Activated CD4-positive, CD25-positive, alpha-beta regulatory T cell treated with anti-CD3 and anti-CD28 coated beads, Interleukin-2, amount 50 U/mL, for 24 hours (primary cell): Measurements from ENCODE around the gene TRIM44.
A peak's percentile ranks its signal among the peaks of the same experiment; 100 is the strongest.

Source experiments
- ATAC-seq, 2 donors: fragments of 150-1000 bp; cut with Tn5 transposase; one replicate each; pipeline ENCODE4 v1.10.0; 2021; ENCODE audit warnings: mild to moderate bottlenecking in 1 of 2, moderate library complexity in 1 of 2

TRIM44 gene, protein sequence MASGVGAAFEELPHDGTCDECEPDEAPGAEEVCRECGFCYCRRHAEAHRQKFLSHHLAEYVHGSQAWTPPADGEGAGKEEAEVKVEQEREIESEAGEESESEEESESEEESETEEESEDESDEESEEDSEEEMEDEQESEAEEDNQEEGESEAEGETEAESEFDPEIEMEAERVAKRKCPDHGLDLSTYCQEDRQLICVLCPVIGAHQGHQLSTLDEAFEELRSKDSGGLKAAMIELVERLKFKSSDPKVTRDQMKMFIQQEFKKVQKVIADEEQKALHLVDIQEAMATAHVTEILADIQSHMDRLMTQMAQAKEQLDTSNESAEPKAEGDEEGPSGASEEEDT

DNA sequence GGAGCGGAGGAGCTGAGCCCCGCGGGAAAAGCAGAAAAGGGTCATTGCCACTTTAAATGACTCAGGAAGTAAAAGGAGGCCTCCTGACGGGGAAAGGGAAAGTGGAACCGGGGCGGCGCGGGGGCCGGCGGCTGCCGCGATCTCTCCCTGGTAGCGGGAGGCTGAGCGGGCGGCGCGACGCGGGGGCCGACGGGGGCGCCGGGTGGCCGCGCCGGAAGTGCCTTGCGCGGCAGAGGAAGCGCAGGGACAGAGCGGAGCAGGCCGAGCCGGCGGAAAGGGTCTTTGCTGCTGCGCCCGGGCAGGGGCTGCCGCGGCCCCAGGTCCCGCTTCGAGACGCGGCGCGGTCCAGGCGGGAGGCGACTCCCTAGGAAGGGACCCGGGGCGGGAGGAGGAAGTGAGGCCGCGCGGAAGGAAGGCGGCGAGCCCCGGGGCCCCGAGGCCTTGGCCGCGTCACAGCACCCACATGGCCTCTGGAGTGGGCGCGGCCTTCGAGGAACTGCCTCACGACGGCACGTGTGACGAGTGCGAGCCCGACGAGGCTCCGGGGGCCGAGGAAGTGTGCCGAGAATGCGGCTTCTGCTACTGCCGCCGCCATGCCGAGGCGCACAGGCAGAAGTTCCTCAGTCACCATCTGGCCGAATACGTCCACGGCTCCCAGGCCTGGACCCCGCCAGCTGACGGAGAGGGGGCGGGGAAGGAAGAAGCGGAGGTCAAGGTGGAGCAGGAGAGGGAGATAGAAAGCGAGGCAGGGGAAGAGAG, at the start of gene TRIM44:
Gene TRIM44, plus strand, starts transcription at position 127 of the 759 bp plus-strand sequence. Its CDS starts 337 bp downstream, at position 464.
- peak; percentile 88 for ATAC-seq

DNA sequence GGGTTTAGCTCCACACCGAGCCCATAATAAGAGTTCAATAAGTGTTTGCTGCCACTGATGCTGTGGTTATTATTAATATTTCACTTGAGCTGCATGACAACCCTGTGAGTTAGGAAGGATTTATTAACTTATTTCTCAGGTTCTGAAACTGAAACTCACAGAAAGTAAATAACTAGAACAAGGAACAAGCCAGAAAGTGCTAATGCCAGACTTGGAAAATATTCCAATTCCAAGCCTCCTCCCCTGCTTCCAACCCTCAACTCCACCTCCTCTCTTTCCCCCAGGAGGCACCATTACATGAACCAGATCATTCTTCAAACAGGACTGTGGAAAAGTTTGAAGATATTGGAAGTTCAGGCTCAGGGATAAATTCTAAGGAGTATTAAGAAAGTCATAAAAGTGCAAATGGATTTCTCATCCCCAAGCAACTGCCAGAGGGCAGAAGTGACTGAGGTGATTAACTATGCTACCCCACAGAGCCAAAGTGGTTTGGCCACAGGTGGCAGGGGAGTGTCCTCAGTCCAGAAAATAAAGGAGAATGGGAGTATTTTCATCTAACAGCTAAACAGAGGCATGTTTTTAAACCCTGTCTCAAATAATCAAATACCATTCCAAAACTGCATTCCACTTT, 47.5 kb upstream of the TRIM44 start:
- no peak for ATAC-seq

DNA sequence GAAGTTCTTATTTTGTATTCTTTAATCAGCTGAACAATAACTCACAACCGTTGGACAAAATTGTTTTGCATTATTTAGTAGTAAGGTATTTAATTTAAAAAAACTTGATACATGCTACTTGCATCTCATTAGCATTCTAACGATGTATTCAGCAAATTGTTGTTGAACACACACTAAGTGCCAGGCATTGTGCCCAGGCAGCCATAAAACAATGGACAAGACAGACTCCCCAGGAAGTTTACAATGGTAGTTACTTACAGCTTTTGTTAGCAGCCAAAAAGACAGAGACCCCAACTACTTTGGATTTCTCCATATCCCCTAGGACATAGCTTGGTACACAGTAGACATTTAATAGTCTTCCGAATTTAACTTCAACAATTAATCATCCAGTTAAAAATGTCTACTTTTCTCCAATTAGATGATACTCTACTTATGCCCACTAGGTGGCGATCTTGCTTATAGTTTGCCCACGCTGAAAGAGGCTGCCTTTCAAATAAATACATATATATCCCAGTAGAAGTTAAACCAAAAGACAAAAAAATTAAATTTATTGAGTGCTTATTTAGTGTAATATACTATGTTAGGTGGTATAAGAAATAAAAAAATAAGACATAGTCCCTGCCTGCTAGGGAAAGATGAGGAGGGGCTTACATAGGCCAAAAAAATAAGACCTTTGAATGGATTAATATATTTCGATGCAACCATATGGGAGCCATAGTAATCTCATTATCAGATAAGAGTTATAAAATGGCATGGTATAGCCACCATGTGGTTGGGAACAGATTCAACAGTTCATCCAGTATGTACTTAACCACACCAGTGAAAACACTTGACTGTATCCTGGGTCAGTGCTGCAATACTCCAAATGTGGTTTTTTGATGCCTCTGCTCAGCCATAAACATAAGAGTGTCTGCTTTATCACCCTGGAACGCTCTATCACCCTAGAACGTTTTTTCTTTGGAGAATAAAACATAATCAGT, 46.4 kb upstream of the TRIM44 start:
- peak in 1 of 2 donors; percentile 24 for ATAC-seq

DNA sequence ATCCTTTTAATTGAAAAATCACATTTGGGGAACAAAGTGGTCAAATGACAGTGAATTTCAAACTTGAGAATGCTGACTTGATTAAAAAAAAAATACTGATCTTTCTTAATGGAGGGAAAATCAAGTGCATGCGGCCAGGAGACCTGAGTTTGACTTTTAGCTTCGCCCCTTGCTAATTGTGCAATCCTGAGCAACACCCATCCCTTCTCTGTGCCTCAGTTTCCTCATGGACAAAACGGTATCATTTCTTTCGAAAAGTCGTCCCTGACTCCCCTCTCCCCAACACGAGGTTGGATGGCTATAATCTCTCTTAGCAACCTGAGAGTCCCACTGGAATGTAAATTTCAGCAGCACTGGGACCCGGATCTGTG, 45.3 kb upstream of the TRIM44 start:
- no peak for ATAC-seq

DNA sequence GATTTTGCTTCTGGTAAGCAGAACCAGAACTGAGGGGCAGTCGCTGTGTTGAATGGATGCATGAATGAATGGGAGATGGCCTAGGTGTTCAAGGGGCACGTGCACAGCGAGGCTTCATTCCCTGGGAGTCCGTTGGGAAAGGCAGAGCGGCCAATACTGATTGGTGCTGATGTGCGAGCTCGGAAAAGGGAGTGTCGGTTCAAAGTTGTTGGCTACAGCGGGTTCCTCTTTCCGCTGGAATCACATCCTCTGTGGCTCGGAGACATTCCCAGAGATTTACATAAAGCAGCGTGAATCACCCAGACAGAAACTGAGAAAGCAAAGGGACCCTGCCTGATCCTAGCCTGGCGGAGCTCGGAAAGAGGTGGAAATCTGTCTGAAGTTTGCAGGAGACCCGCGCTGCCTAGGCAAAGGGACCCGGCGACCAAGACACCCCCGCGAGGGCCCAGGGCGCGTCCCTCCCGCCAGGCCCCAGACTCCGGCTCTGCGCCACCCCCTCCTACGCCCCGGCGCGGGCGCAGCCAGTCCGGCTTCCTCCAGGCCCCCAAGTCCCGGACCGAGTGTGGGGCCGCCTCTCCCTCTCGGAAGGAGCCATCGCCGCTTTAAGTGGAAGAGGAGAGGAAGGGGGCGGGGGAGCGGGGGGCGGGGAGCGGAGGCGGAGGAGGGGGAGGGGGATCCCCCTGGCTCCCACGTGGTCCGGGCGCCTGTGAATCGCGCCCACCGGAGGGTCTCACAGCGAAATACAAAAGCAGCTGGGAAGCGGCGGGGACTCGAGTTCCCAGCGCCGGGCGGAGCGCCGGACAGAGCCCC, 44.7 kb upstream of the TRIM44 start, which contains the start of gene FJX1:
Gene FJX1, plus strand, starts transcription at position 774 of the 810 bp plus-strand sequence. CDS start 177 bp downstream, outside the sequence.
- ATAC-seq = peak in 1 of 2 donors; percentile 22

DNA sequence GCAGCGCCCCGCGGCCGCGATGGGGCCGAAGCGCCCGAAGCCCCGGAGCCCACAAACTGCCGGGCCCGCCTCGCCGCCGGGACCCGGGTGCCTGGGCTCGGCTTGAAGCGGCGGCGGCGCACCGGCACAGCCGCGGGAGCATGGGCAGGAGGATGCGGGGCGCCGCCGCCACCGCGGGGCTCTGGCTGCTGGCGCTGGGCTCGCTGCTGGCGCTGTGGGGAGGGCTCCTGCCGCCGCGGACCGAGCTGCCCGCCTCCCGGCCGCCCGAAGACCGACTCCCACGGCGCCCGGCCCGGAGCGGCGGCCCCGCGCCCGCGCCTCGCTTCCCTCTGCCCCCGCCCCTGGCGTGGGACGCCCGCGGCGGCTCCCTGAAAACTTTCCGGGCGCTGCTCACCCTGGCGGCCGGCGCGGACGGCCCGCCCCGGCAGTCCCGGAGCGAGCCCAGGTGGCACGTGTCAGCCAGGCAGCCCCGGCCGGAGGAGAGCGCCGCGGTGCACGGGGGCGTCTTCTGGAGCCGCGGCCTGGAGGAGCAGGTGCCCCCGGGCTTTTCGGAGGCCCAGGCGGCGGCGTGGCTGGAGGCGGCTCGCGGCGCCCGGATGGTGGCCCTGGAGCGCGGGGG, 44.0 kb upstream of the TRIM44 start:
- ATAC-seq = peak; percentile 27 to 42

DNA sequence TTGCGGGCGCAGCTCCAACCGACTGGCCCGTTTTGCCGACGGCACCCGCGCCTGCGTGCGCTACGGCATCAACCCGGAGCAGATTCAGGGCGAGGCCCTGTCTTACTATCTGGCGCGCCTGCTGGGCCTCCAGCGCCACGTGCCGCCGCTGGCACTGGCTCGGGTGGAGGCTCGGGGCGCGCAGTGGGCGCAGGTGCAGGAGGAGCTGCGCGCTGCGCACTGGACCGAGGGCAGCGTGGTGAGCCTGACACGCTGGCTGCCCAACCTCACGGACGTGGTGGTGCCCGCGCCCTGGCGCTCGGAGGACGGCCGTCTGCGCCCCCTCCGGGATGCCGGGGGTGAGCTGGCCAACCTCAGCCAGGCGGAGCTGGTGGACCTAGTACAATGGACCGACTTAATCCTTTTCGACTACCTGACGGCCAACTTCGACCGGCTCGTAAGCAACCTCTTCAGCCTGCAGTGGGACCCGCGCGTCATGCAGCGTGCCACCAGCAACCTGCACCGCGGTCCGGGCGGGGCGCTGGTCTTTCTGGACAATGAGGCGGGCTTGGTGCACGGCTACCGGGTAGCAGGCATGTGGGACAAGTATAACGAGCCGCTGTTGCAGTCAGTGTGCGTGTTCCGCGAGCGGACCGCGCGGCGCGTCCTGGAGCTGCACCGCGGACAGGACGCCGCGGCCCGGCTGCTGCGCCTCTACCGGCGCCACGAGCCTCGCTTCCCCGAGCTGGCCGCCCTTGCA, 43.3 kb upstream of the TRIM44 start:
- peak; percentile 31 to 33 for ATAC-seq

DNA sequence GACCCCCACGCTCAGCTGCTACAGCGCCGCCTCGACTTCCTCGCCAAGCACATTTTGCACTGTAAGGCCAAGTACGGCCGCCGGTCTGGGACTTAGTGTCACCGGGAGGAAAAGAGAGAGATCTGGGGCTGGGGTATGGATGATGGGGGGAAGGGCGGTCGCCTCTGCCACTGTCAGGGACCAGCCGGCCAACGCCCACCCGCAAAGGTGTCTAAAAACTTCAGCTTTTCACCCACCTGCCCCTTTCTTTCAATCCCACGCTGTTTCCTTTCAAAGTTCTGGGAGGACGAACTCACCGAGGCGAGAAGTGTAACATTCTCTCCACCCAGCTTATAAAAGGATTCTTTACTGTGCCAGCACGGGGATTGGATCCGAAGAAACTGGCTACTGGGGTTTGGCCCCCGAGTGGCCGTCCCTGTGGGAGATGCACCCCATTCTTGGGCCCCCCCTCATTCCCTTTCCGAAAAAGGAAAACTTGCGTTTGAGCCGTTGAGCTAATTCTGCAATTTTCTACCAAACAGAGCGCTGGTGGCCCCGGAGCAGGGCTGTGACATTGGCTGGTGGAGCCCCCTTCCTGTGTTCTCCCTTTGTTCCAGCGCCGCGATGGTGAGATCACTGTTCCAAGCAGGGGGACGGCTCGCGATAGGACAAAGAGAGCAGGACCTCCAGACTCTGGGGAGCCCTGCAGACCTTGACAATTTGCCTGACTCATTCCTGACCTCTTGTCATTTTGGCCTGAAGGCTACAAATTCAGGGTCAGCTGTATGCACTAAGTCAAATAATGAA, 42.5 kb upstream of the TRIM44 start:
- no peak for ATAC-seq

DNA sequence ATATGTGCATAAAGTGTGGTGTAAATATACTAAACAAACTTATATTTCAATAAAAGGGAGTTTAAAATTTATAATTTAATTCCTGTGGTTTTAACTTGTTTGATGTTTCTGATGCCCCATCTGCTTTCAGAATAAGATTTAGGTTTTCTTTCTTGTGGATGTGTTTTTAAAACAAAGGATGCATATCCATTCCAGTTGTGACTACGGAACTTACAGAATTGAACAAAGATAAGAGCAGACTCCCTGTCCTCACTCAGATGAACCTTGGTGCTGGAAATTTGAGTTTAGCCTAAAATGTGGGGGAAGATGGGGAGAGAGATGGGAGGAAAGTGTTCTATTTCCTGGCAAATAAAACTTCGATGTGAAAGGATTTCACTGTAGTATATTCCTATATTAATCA, 41.8 kb upstream of the TRIM44 start:
- ATAC-seq = no peak

DNA sequence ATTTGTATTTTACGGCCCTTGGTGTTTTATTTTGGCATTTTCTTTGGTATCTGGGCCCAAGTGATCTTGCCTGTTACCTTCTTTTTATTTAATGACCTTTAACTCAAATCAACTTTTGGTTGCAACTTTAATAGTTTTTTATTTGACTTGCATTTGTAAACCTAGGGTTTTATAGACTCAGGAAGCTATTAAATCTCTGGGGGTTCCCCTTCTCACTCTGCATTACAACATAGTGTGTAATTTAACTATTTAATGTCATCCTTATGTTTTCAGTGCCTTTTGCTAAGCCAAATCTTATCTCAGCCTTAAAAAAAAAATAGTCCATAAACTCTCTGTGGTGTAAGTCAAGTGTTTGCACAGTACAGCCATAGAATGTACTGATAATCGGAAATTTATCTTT, 41.0 kb upstream of the TRIM44 start:
- no peak for ATAC-seq

DNA sequence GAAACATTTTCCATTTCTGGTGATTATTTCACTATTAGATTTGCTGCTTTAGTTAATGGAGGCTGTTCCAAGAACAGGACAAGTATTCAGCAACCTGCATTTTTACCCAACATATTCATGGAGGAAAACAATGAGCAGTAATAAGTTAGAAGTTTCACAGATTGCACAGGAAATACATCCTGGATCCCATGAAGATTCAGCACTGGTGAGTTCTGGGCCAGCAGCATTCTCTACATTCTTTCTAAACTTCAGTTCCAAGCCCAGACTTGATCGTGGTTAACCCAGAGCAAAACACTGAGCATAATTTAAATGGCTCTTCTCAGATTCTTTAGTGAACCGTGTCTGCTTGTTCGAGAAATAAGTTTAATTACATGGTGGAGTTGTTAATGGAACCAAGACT, 40.5 kb upstream of the TRIM44 start:
- no peak for ATAC-seq

DNA sequence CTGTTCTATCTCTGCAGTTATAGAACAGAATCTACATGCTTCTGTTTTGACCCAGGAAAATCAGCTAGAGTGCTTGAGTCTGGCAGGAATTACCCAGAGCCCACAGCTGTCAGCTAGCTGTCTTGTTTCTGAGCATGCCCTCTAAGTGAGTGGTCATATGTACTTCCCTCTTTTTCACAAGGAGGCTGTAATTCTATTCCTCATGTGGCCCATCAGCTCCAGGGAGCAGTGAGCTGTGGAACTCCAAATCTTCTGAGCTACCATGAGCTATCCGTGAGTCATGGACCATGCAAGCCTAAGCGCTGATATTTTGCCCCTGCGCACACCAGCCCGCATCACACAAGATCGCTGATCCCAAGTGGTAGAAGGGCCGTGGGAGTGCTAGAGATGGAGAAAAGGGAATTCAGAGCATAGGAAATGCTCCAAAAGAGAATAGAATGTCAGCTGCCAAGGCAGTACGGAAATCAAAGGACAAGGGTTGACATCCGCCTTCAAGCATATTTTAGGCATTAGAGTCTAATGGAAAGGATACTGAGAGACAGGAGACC, 38.9 kb upstream of the TRIM44 start:
- no peak for ATAC-seq

DNA sequence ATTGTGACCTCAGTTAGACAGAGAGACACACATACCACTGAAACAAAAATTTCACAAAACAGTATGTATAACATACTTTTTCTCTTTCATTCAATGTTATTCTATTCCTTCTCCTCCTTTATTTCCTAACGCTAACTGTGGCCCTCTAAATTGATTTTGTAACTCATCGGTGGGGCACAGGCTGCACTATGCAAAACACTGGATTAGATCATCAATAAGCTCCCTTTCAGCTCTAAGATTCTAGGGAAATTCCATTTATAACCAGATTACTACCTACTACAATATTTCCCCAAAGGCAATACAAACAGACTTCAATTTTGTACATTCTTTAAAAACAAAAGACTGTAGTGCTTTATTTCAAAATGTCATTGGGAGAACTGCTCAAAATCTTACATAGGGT, 38.3 kb upstream of the TRIM44 start:
- ATAC-seq = no peak

DNA sequence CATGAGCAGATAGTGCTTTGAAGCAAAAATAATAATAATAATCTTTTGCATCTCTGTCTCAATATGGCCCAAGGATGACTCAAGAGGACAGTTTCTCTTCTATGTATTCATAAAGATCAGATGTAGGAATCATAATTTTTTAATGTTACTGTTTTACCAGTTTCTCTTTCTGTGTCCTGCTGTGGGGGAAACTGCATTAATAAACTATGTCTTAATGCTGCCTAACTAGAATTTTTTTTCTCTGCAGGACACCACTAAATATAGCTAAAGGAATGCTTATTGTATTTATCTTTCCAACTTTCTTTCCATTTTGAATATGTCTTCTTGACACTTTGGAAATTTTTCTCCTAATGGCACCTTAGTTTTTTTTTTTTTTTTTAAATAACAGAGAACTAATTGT, 37.8 kb upstream of the TRIM44 start:
- ATAC-seq = no peak

DNA sequence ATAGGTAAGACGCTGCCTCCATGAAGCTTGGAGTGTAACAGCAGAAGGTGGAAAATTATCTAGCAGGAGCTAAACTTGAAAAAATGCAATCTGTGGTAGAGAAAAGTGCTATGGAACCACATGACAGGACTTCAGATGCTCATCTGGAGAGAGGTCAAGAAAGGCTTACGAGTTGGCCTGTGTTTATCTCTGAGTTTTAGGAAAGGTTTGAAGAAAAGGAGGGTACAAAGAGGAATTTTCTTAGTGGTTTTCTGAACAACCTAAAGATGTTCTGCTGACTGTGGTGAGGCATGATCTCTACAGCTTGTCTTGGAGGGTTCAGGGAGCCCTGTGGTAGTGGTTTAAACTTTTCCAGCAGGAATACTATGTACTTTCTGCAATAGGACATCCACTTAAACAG, 36.1 kb upstream of the TRIM44 start:
- no peak for ATAC-seq

DNA sequence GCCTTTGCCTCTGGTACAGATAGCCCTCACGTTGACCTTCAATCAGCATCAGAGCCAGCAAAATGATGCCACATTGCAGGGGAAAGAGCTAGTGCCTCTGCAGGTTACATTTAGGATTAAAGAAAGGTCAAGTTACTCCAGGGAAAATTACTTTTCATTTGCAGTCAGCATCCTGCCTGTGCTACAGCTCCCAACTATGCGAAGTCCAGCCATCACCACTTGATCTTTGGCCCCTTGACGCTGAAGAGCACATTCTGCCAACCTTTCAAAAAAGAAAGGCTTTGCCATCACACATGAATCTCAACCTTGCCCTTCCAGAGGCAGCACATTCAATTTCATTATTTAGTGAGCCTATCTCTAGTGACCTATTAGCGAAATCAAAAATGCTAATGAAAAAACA, 33.1 kb upstream of the TRIM44 start:
- ATAC-seq = no peak

DNA sequence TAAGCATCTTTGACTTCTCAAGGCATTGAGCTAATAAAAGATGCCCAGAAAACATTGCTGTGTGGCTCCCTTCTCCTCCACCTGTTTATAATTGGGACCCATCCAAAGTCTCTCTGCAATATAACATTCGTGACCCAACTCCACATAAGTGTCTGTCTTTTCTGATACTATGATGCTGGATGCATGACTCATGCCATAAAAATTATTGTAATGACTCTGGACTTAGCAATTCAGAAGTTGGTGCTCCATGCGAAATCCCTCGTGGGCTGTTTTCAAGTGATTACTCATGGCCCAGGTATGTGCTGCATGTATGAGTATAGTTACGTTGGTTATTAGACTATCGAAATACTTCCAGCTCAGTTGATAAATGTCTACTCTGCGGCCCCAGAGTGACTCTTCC, 32.7 kb upstream of the TRIM44 start:
- ATAC-seq = no peak

DNA sequence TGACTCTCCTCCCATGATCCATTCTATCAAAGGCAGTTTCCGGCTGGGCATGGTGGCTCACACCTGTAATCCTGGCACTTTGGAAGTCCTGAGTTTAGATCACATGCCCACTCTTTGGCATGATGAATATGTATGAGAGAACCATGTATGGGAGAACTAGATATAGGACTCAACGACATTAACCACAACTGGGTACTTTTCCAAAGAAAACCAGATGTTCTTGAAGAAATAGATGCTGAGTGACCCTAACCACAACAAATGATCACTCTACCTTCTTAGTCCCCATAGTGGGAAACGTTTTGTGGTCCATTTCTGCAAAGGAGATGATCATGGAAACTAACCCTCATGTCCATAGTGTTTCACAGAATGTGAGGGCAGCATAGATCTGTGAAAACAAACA, 30.7 kb upstream of the TRIM44 start:
- ATAC-seq = no peak

DNA sequence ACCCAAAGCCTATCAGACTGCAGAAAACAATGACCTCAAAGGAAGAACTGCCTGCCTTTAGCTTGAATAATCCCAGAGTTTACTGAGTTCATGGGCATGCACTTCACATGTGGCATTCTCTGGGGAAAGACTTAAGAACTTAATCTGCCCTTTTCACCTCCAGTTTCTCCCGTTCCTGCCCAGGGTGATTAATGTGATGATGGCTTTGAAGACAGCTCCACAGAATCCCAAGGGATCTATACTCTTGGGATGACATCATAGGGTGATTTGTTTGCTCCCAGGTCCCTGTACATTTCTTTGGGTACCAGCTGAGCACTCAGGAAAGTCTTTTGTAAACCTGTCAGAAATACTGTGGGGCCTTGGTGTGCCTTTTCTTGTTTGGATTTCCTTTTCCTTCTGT, 30.3 kb upstream of the TRIM44 start:
- no peak for ATAC-seq
